K562 (cell line): Measurements from ENCODE around the gene RNF223. TPM values are rescaled to one million over a fixed set of nuclear protein-coding genes. Genes with fewer than 3 reads are reported as not detected.
A peak's percentile ranks its signal among the peaks of the same experiment; 100 is the strongest.

Experiments
- ATAC-seq: fragments of 200-7000 bp; cut with Tn5 transposase; 3 replicates; pipeline ENCODE4 v1.9.1; 2020; ENCODE audit warnings: moderate library complexity
- BruUV-seq: library from RNA; stranded (reverse); fragments of 400-500 nt; replicated peaks from 2 replicates; lab custom pipeline; 2021; lab: Mats Ljungman, UMichigan
- CTCF ChIA-PET: fragments of 300-600 bp; formaldehyde crosslinking; extraction: SDS; loops from one replicate; lab custom pipeline; 2021; ENCODE audit warnings: low intra/inter-chr PET ratio; lab: Yijun Ruan, JAX
- POLR2A ChIA-PET: fragments of 300-600, 350-650 bp; sonication (Branson Sonifier 250); formaldehyde crosslinking; extraction: SDS; loops from one replicate; lab custom pipeline; 2021; ENCODE audit warnings: antibody characterized with exemption, inconsistent platforms; lab: Yijun Ruan, JAX
- DNase-seq, 4 experiments: peaks; one replicate each; pipeline versions ENCODE4 v3.0.0 to v3.0.0-alpha.2; 2011 to 2018; ENCODE audit warnings: low spot score in 3 of 4, mixed read lengths in 3 of 4; ENCODE audit errors: extremely low read depth in 1 of 4
- FAIRE-seq: peaks from 2 replicates; lab custom pipeline; 2011; peaks lifted over from hg19 to GRCh38; lab: Jason Lieb, UNC
- H2AFZ ChIP-seq: 2 replicates; pipeline ENCODE4 v1.6.0; 2011; ENCODE audit warnings: low read depth, low read length, control low read depth, inconsistent platforms
- H3K27ac ChIP-seq: fragments of 200-600 bp; 3 replicates; pipeline ENCODE4 v1.8.0; 2011; ENCODE audit warnings: low read depth, mild to moderate bottlenecking, control low read depth, inconsistent platforms, low read length, moderate library complexity, mixed read lengths; ENCODE audit errors: extremely low read depth
- H3K27me3 ChIP-seq, 2 experiments: fragments of 300-600 bp in 1 of 2; 2 replicates in 1 of 2; 3 replicates in 1 of 2; pipeline versions ENCODE4 v1.6.0 to v1.8.0; 2011; ENCODE audit warnings: inconsistent platforms in 2 of 2, low read length in 2 of 2, mild to moderate bottlenecking in 1 of 2, mixed read lengths in 1 of 2, moderate library complexity in 1 of 2; ENCODE audit not compliant: control insufficient read depth in 2 of 2, insufficient read depth in 2 of 2
- H3K36me3 ChIP-seq: fragments of 300-600 bp; 3 replicates; pipeline ENCODE4 v1.8.0; 2011; ENCODE audit warnings: mild to moderate bottlenecking, low read length, inconsistent platforms; ENCODE audit not compliant: control insufficient read depth, insufficient read depth
- H3K4me1 ChIP-seq, 2 experiments: fragments of 200-600 bp in 1 of 2; replicated peaks in 1 of 2; 2 replicates in 1 of 2; 3 replicates in 1 of 2; pipeline versions ENCODE4 v1.5.1 to v1.8.0; 2011; ENCODE audit warnings: inconsistent platforms in 2 of 2, low read length in 2 of 2, mild to moderate bottlenecking in 1 of 2, mixed read lengths in 1 of 2, moderate library complexity in 1 of 2; ENCODE audit not compliant: control insufficient read depth in 2 of 2, insufficient read depth in 2 of 2
- H3K4me2 ChIP-seq: 2 replicates; pipeline ENCODE4 v1.6.1; 2011; ENCODE audit warnings: low read length, control low read depth, inconsistent platforms, mixed read lengths; ENCODE audit not compliant: insufficient read depth
- H3K4me3 ChIP-seq: fragments of 200-600 bp; sonication (generic), shearing (Covaris generic); 2 replicates; pipeline ENCODE4 v1.5.1; 2016; ENCODE audit warnings: control low read depth, inconsistent platforms
- H3K79me2 ChIP-seq: fragments of 200-600 bp; 3 replicates; pipeline ENCODE4 v1.8.0; 2011; ENCODE audit warnings: low read length, inconsistent platforms; ENCODE audit not compliant: control insufficient read depth, insufficient read depth
- H3K9ac ChIP-seq, 2 experiments: 2 replicates each; pipeline versions ENCODE4 v1.6.0 to v1.6.1; 2011; ENCODE audit warnings: low read depth in 2 of 2, low read length in 2 of 2, control low read depth in 1 of 2, inconsistent platforms in 1 of 2, mild to moderate bottlenecking in 1 of 2, mixed read lengths in 1 of 2; ENCODE audit not compliant: insufficient read depth in 1 of 2
- H3K9me1 ChIP-seq: one replicate; pipeline ENCODE4 v1.6.0; 2011; ENCODE audit warnings: inconsistent platforms, mild to moderate bottlenecking, low read length, moderate library complexity; ENCODE audit not compliant: control insufficient read depth, insufficient read depth
- H3K9me3 ChIP-seq: replicated peaks from 2 replicates; pipeline ENCODE4 v1.5.1; 2011; ENCODE audit warnings: low read depth, low read length, inconsistent platforms; ENCODE audit not compliant: control insufficient read depth, insufficient read depth
- H4K20me1 ChIP-seq: replicated peaks from 2 replicates; pipeline ENCODE4 v1.6.1; 2011; ENCODE audit warnings: low read length, inconsistent platforms, mixed read lengths; ENCODE audit not compliant: control insufficient read depth, insufficient read depth
- ARID2 ChIP-seq: fragments of 450-650 bp; IDR thresholded peaks from 2 replicates; pipeline ENCODE4 v1.6.1; 2017; ENCODE audit warnings: antibody characterized with exemption, mild to moderate bottlenecking
- ATF1 ChIP-seq, 2 experiments: fragments of 450-650 bp in 1 of 2; IDR thresholded peaks; 2 replicates each; pipeline ENCODE4 v1.6.1; 2016; ENCODE audit warnings: missing compliant biosample characterization in 1 of 2, missing genetic modification characterization in 1 of 2
- CBX3 ChIP-seq, 2 experiments: IDR thresholded peaks; 1 replicate in 1 of 2; 2 replicates in 1 of 2; pipeline ENCODE4 v1.6.1; 2012; ENCODE audit warnings: inconsistent platforms in 2 of 2, low read length in 2 of 2, borderline replicate concordance in 1 of 2, control low read depth in 1 of 2
- CHCHD3 ChIP-seq: fragments of 250-450 bp; sonication (Bioruptor Pico); IDR thresholded peaks from 2 replicates; pipeline ENCODE4 v2.1.2; 2022; ENCODE audit warnings: mild to moderate bottlenecking
- EGR1 ChIP-seq: fragments of 450-650 bp; conservative IDR thresholded peaks from 2 replicates; pipeline ENCODE4 v1.6.1; 2017; ENCODE audit warnings: mild to moderate bottlenecking
- MYBL2 ChIP-seq, 2 experiments: fragments of 450-650 bp in 1 of 2; sonication (generic) in 1 of 2; formaldehyde crosslinking in 1 of 2; IDR thresholded peaks; 2 replicates each; pipeline versions ENCODE4 v1.6.1 to v1.8.1; 2017 to 2022; ENCODE audit warnings: borderline replicate concordance in 1 of 2, inconsistent platforms in 1 of 2, low read depth in 1 of 2, mild to moderate bottlenecking in 1 of 2, missing genetic modification reagents in 1 of 2, moderate library complexity in 1 of 2
- NFE2 ChIP-seq: IDR thresholded peaks from 2 replicates; pipeline ENCODE4 v1.6.1; 2014; ENCODE audit warnings: antibody characterized with exemption, low read depth
- NR2C1 ChIP-seq, 2 experiments: fragments of 450-650 bp; IDR thresholded peaks; 2 replicates each; pipeline ENCODE4 v1.6.1; 2017; ENCODE audit warnings: mild to moderate bottlenecking in 2 of 2, antibody characterized with exemption in 1 of 2, inconsistent platforms in 1 of 2, missing compliant biosample characterization in 1 of 2, missing genetic modification characterization in 1 of 2
- PRPF4 ChIP-seq: fragments of 200-400 bp; formaldehyde crosslinking; IDR thresholded peaks from one replicate; pipeline ENCODE4 v1.6.1; 2017; ENCODE audit warnings: low read length, low read depth, mild to moderate bottlenecking; ENCODE audit not compliant: insufficient read depth, poor library complexity, severe bottlenecking
- TCF7 ChIP-seq: sonication (generic); IDR thresholded peaks from 2 replicates; pipeline ENCODE4 v1.6.1; 2016; ENCODE audit warnings: antibody characterized with exemption, borderline replicate concordance
- ZKSCAN3 ChIP-seq: fragments of 250-450 bp; sonication (Bioruptor Pico); IDR thresholded peaks from 2 replicates; pipeline ENCODE4 v1.4.0; 2020
- ZNF124 ChIP-seq: sonication (generic); formaldehyde crosslinking; IDR thresholded peaks from 2 replicates; pipeline ENCODE4 v1.8.1; 2022; ENCODE audit warnings: missing genetic modification reagents
- ZNF431 ChIP-seq: sonication (generic); formaldehyde crosslinking; IDR thresholded peaks from 2 replicates; pipeline ENCODE4 v1.8.0; 2022; ENCODE audit warnings: mild to moderate bottlenecking, missing genetic modification reagents
- ZNF444 ChIP-seq: fragments of 250-450 bp; sonication (Bioruptor Pico); IDR thresholded peaks from 2 replicates; pipeline ENCODE4 v1.4.0; 2020; ENCODE audit warnings: mild to moderate bottlenecking, moderate library complexity
- ZNF764 ChIP-seq: fragments of 250-450 bp; sonication (Bioruptor Pico); IDR thresholded peaks from 2 replicates; pipeline ENCODE4 v1.4.0; 2020; ENCODE audit warnings: low read depth, mild to moderate bottlenecking, moderate library complexity
- WGBS: fragments of 100-300 bp; shearing (Covaris generic); methylation state at CpG from one replicate; pipeline ENCODE4 v1.1.6; 2016; ENCODE audit warnings: low coverage, mixed read lengths; ENCODE audit not compliant: insufficient coverage; ENCODE audit errors: missing lambda C conversion rate; 5-methylcytosine and 5-hydroxymethylcytosine counted together
- in situ Hi-C: fragments of 300-500 bp; cut with MboI; formaldehyde crosslinking; loops from 4 replicates; pipeline ENCODE4 v1.15.0; 2018; ENCODE audit warnings: inconsistent platforms, mixed read lengths
- intact Hi-C: fragments of 100-400 bp; cut with micrococcal nuclease; formaldehyde crosslinking; loops from 2 replicates; pipeline ENCODE4 v1.14.2; 2022
- polyA plus RNA-seq, 8 experiments: library from polyadenylated mRNA; depleted of rRNA in 4 of 8; stranded (reverse) in 5 of 8; unstranded in 3 of 8; fragments of >200 nt; fragmentation: Nextera tagmentation in 2 of 8; fragmentation: Illumina TruSeq in 1 of 8; extraction: Ambion mirVana in 2 of 8; extraction: Trizol in 1 of 8; gene quantifications; 2 replicates each; pipeline versions ENCODE4 v1.2.1 to v1.2.3, GENCODE V29; 2011 to 2014; ENCODE audit warnings: inconsistent platforms in 1 of 8, missing spikeins in 1 of 8
- total RNA-seq, 7 experiments: library from RNA; depleted of rRNA in 6 of 7; stranded (reverse); fragments of >200 nt in 6 of 7; fragmentation: Illumina TruSeq in 2 of 7; extraction: Trizol in 2 of 7; gene quantifications; 2 replicates each; pipeline versions ENCODE4 v1.2.1 to v1.2.3, GENCODE V29; 2011 to 2021; ENCODE audit warnings: low replicate concordance in 1 of 7
- TF ChIP-seq, protein P1 (sequence below), 3 experiments: fragments of 200-800 bp in 1 of 3; sonication (Bioruptor generic) in 1 of 3; sonication (generic) in 1 of 3; formaldehyde crosslinking in 1 of 3; IDR thresholded peaks; 2 replicates each; pipeline versions ENCODE4 v1.6.1 to v1.8.0; 2016 to 2022; ENCODE audit warnings: mild to moderate bottlenecking in 2 of 3, missing compliant biosample characterization in 2 of 3, missing genetic modification characterization in 2 of 3, missing genetic modification reagents in 1 of 3
- TF ChIP-seq, protein P2 (sequence below): fragments of 450-650 bp; formaldehyde crosslinking; IDR thresholded peaks from 2 replicates; pipeline ENCODE4 v1.4.0; 2020; ENCODE audit warnings: mild to moderate bottlenecking, moderate library complexity

The RNF223 gene
- total and polyA plus RNA-seq, 9 of the 15 experiments (the other 6 are each of a cell fraction or from before 2014, with no cell fraction given), result 0.04 to 0.32 TPM; not detected in 7

DNA sequence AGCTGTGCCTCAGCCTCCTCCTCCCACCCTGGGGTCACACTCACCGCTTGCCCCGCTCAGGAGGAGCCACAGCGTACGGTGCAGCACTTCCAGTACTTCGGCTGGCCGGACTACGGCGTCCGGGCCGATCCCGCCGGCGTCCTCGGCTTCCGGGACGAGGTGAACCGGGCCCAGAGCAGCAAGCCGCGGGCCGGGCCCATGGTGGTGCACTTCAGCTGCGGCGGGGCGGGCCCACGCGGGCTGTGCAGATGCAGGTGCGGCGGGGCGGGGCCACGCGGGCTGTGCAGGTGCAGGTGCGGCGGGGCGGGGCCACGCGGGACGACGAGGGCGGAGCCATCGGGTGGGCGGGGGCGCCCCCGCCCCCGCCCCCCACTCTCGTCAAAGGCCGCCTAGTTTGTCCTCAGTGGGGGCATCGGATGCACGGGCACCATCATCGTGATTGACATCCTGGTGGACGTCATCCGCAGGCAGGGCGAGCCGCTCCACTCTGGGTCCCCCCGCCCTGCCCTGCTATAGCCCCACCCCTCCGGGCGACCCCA is 5.5 kb downstream of the RNF223 start (continued):
- TF ChIP-seq ARID2, result no peak
- TF ChIP-seq ZNF124, result no peak
- TF ChIP-seq, protein P1, sequence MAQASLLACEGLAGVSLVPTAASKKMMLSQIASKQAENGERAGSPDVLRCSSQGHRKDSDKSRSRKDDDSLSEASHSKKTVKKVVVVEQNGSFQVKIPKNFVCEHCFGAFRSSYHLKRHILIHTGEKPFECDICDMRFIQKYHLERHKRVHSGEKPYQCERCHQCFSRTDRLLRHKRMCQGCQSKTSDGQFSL (CRISPR knock-in tag; IDR thresholded peaks at IDR 0.05), result peak; percentile 69; the same call in 1 of the 2 replicates
- TF ChIP-seq, protein P1 (tag; IDR thresholded peaks at IDR 0.05), result no peak
- TF ChIP-seq, protein P2, sequence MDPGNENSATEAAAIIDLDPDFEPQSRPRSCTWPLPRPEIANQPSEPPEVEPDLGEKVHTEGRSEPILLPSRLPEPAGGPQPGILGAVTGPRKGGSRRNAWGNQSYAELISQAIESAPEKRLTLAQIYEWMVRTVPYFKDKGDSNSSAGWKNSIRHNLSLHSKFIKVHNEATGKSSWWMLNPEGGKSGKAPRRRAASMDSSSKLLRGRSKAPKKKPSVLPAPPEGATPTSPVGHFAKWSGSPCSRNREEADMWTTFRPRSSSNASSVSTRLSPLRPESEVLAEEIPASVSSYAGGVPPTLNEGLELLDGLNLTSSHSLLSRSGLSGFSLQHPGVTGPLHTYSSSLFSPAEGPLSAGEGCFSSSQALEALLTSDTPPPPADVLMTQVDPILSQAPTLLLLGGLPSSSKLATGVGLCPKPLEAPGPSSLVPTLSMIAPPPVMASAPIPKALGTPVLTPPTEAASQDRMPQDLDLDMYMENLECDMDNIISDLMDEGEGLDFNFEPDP (CRISPR knock-in tag), result no peak
- TF ChIP-seq ZKSCAN3 (CRISPR knock-in tag), result no peak

DNA sequence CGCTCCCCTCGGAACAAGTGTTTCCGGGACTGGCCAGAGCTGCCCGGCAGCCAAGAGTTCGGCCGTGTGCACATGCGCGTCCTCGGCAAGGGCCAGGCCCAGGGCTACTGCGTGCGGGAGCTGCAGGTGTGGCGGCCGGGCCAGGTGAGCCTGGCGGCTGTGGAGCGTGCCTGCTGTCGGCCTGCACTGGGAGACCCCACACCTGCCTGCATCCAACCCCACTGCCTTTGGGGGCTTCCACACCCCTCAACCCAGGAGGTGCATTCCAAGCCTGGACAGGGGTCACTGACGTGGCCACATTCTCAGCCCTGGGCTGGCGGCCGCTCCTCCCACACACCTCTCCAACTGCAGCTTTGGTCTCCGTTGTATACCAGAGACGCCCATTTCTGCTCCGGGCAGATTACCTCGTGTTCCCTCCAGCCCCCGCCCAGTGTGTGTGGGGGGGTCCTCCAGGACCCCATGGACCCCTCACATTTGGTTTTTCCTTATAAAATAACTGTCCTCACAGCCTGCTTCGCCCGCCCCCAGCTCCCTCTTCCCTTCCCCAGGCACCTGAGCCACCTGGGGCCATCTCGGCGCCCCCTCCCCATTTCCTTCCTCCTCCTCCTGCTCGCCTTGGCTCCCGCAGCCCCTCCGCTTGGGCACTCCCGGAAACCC is 6.1 kb downstream of the RNF223 start:
- H3K9me1 ChIP-seq, result peaks cover 4% of the 10 kb centered on the region
- H3K4me3 ChIP-seq, result peak overlapping the region; percentile 48
- CTCF ChIA-PET, result interaction anchor here (0.8 kb wide), 1 partner anchor 507 kb away, joined by 3 read pairs; the partner anchor contains the start of gene SSU72
- peak overlapping the region in 1 of 2 experiments; percentile 88; a peak in 2 of 4 replicates for H3K9ac ChIP-seq
- WGBS, result 28% methylated on average over 30 of the region's 32 CpGs
- H3K27ac ChIP-seq, result no peak overlapping the region
- H4K20me1 ChIP-seq, result peaks cover 7% of the 10 kb centered on the region; the same call in 1 of the 2 replicates
- no TSS peak for BruUV-seq
- no peaks in the 10 kb centered on the region for H3K9me3 ChIP-seq
- peak overlapping the region; percentile 64 for H2AFZ ChIP-seq
- peaks cover 35 to 88% of the 10 kb centered on the region in 2 experiments for H3K4me1 ChIP-seq
- POLR2A ChIA-PET, result interaction anchor here (0.5 to 0.8 kb wide), 5 partner anchors 9 to 137 kb away, joined by 3 read pairs; no protein-coding TSS in a partner anchor
- no peaks in the 10 kb centered on the region for H3K27me3 ChIP-seq
- intact Hi-C loops, result no loop called here
- H3K36me3 ChIP-seq, result no peaks in the 10 kb centered on the region
- H3K79me2 ChIP-seq, result no peaks in the 10 kb centered on the region
- FAIRE-seq (peak; percentile 77), ATAC-seq (peak; percentile 7; the same call in 1 of the 3 replicates), DNase-seq (peak in 2 of 4 experiments; percentile 62 to 72)
- H3K4me2 ChIP-seq, result peak overlapping the region; percentile 60
- in situ Hi-C loops, result loop anchor here (10.0 kb wide), 1 partner anchor 83 kb away; the partner anchor contains the start of gene PERM1
- TF ChIP-seq PRPF4 (no peak), NR2C1 (IDR thresholded peaks at IDR 0.05) (no peak), NR2C1 (tag; IDR thresholded peaks at IDR 0.05) (no peak), ZNF764 (CRISPR knock-in tag) (no peak), CHCHD3 (CRISPR knock-in tag) (no peak), ATF1 (CRISPR knock-in tag; IDR thresholded peaks at IDR 0.05) (no peak), ATF1 (tag; IDR thresholded peaks at IDR 0.05) (no peak; the same call in 1 of the 2 replicates), NFE2 (no peak), TCF7 (no peak), CBX3 (IDR thresholded peaks at IDR 0.05; ENCODE audit: borderline replicate concordance in 1 of 2, low read length in 2 of 2) (no peak), MYBL2 (IDR thresholded peaks at IDR 0.05; ENCODE audit: low read depth) (no peak), MYBL2 (CRISPR knock-in tag; IDR thresholded peaks at IDR 0.05; ENCODE audit: borderline replicate concordance) (no peak), ZNF431 (CRISPR knock-in tag) (no peak), ZNF444 (CRISPR knock-in tag) (no peak), EGR1 (peak; percentile 66)
